ENCODE data around the gene ARID3B.

DNA sequence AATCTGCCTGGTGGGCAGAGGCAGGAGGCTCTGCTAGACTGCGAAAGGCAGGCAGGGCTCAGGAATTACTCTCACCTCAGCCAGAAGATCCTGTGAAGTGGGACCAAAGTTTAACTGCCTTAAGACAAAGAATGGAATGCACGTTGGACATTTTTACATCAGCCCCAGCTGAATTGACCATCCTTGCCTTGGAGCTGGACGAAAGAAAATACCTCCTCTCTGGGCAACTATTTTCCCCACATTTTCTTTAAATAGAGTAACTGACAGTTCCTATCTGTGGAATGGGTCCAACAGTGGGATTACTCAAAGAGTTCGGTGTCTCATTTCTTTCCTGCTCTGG, 28.7 kb downstream of the ARID3B start:
- TF ChIP-seq TAF1 (IDR thresholded peaks at IDR 0.05; ENCODE audit: low read depth, low read length) (no peak), POLR2A (IDR thresholded peaks at IDR 0.05; ENCODE audit: low read depth, low read length) (no peak)

All from GM12891 (cell line).